ENCODE data around the gene ZNF629.

GRCh38 chr16:30771726-30772125 lies 15.3 kb downstream of the ZNF629 start:
- TF ChIP-seq CTCF (conservative IDR thresholded peaks at IDR 0.05; ENCODE audit: low read length) (no peak), EZH2phosphoT487 (IDR thresholded peaks at IDR 0.05; ENCODE audit: borderline replicate concordance, low read depth, low read length) (no peak)

Data from OCI-LY7 (cell line).